Stimulated activated CD4-positive, alpha-beta T cell treated with anti-CD3 and anti-CD28 coated beads, Interleukin-12 subunit alpha, Interleukin-12 subunit beta, amount 100 ng/mL, for 24 hours (primary cell): ENCODE measurements around the gene MINPP1.

Source experiments
- DNase-seq, 2 experiments: peaks; one replicate each; pipeline ENCODE4 v3.0.0-alpha.2; 2020; ENCODE audit warnings: low read depth in 2 of 2

MINPP1 gene

GRCh38 chr10:87519582-87519981 lies 14.9 kb downstream of the MINPP1 start:
- no peak for DNase-seq

- no peak for DNase-seq
Observed at GRCh38 chr10:87523731-87524130, 19.0 kb downstream of the MINPP1 start.

- DNase-seq: no peak
Observed at GRCh38 chr10:87524296-87524695, 19.6 kb downstream of the MINPP1 start.

GRCh38 chr10:87531908-87532622 lies 27.4 kb downstream of the MINPP1 start:
- no peak for DNase-seq

- DNase-seq: no peak
Observed at GRCh38 chr10:87532696-87533095, 28.0 kb downstream of the MINPP1 start.

GRCh38 chr10:87534173-87534858 lies 29.6 kb downstream of the MINPP1 start:
- DNase-seq: no peak

GRCh38 chr10:87538092-87539015 lies 33.7 kb downstream of the MINPP1 start:
- DNase-seq: no peak

GRCh38 chr10:87541114-87541513 lies 36.4 kb downstream of the MINPP1 start:
- DNase-seq: no peak

GRCh38 chr10:87544721-87545120 lies 40.0 kb downstream of the MINPP1 start:
- no peak for DNase-seq

- no peak for DNase-seq
Observed at GRCh38 chr10:87545783-87546182, 41.1 kb downstream of the MINPP1 start.

- DNase-seq: no peak
Observed at GRCh38 chr10:87546210-87546609, 41.5 kb downstream of the MINPP1 start.

- DNase-seq: no peak
Observed at GRCh38 chr10:87546971-87547413, 42.3 kb downstream of the MINPP1 start.

GRCh38 chr10:87547734-87548311 lies 43.1 kb downstream of the MINPP1 start:
- DNase-seq: no peak

- no peak for DNase-seq
Observed at GRCh38 chr10:87550741-87551140, 46.0 kb downstream of the MINPP1 start.

GRCh38 chr10:87551326-87551725 lies 46.6 kb downstream of the MINPP1 start:
- DNase-seq: no peak

- DNase-seq: no peak
Observed at GRCh38 chr10:87552248-87552929, 47.7 kb downstream of the MINPP1 start.

GRCh38 chr10:87557409-87557808 lies 52.7 kb downstream of the MINPP1 start:
- no peak for DNase-seq

- no peak for DNase-seq
Observed at GRCh38 chr10:87558333-87558732, 53.6 kb downstream of the MINPP1 start.

- DNase-seq: no peak
Observed at GRCh38 chr10:87559392-87559791, 54.7 kb downstream of the MINPP1 start.

GRCh38 chr10:87560495-87561129 lies 55.9 kb downstream of the MINPP1 start:
- DNase-seq: no peak

- no peak for DNase-seq
Observed at GRCh38 chr10:87562750-87563149, 58.1 kb downstream of the MINPP1 start.
